ENCODE results near the gene MRPS14. TPM values are rescaled to one million over a fixed set of nuclear protein-coding genes. Genes with fewer than 3 reads are reported as not detected.

MRPS14 gene
- total RNA-seq, 2 donors from 2014 or later, result 30.3 to 30.9 TPM

DNA sequence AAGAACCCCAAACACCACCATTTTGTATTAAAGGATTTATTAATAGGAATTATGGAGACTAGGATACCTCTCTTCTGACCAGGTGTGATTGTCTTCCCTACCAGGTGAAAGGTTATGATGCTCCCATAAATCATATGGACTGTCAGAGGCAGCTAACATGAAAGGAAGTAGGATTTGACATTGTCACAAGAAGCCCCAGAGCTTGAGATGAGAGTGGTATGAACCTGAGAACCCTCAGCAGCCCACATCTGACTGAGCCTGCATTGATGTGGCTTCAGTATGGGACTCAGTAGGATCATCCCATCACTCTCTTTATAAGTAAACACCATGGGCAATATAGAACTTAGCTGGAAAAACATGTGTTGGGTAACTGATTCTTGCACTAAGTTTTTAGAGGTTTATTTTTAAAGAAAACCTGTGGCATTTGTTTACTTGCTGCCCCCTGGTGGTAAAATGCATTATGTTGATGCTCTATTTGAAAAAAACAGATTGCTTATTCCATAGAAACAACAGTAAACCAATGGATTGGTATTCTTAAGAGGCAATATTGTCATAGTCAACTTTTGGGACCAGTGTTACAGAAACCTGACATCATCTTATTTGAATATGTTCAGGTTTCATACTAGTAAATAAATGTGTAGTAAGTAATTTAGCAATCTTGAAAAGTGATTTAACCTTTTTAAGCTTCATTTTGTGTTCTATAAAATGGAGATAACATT lies 40.1 kb downstream of the MRPS14 start:
- peaks cover 16% of the 10 kb centered on the region for H3K36me3 Mint-ChIP-seq (ENCODE audit: low read depth)
- TF ChIP-seq, protein P1, sequence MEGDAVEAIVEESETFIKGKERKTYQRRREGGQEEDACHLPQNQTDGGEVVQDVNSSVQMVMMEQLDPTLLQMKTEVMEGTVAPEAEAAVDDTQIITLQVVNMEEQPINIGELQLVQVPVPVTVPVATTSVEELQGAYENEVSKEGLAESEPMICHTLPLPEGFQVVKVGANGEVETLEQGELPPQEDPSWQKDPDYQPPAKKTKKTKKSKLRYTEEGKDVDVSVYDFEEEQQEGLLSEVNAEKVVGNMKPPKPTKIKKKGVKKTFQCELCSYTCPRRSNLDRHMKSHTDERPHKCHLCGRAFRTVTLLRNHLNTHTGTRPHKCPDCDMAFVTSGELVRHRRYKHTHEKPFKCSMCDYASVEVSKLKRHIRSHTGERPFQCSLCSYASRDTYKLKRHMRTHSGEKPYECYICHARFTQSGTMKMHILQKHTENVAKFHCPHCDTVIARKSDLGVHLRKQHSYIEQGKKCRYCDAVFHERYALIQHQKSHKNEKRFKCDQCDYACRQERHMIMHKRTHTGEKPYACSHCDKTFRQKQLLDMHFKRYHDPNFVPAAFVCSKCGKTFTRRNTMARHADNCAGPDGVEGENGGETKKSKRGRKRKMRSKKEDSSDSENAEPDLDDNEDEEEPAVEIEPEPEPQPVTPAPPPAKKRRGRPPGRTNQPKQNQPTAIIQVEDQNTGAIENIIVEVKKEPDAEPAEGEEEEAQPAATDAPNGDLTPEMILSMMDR (conservative IDR thresholded peaks at IDR 0.05), result peak; percentile 90
- no peaks in the 10 kb centered on the region for H3K27me3 ChIP-seq (ENCODE audit: control insufficient read depth, insufficient read depth, low read length, poor library complexity, severe bottlenecking)
- H3K4me3 Mint-ChIP-seq, result no peak overlapping the region
- no peak for DNase-seq
- H3K4me1 ChIP-seq (ENCODE audit: control insufficient read depth, insufficient read depth, low read length), result peaks cover 3% of the 10 kb centered on the region
- H3K27ac Mint-ChIP-seq, result no peak overlapping the region
- H3K9me3 ChIP-seq (ENCODE audit: control insufficient read depth, low read length), result no peaks in the 10 kb centered on the region
- H3K36me3 ChIP-seq (ENCODE audit: control insufficient read depth, insufficient read depth, low read length), result peaks cover 15% of the 10 kb centered on the region
- no peak overlapping the region for H3K4me3 ChIP-seq (ENCODE audit: low read length)
- H3K27me3 Mint-ChIP-seq (ENCODE audit: insufficient read depth), result no peaks in the 10 kb centered on the region
- peaks cover 28% of the 10 kb centered on the region for H3K4me1 Mint-ChIP-seq
- H3K9me3 Mint-ChIP-seq, result no peaks in the 10 kb centered on the region
- H3K9ac ChIP-seq (ENCODE audit: extremely low read depth, low read length, poor library complexity, severe bottlenecking), result no peak overlapping the region
- H3K27ac ChIP-seq (ENCODE audit: low read depth, low read length), result no peak overlapping the region

DNA sequence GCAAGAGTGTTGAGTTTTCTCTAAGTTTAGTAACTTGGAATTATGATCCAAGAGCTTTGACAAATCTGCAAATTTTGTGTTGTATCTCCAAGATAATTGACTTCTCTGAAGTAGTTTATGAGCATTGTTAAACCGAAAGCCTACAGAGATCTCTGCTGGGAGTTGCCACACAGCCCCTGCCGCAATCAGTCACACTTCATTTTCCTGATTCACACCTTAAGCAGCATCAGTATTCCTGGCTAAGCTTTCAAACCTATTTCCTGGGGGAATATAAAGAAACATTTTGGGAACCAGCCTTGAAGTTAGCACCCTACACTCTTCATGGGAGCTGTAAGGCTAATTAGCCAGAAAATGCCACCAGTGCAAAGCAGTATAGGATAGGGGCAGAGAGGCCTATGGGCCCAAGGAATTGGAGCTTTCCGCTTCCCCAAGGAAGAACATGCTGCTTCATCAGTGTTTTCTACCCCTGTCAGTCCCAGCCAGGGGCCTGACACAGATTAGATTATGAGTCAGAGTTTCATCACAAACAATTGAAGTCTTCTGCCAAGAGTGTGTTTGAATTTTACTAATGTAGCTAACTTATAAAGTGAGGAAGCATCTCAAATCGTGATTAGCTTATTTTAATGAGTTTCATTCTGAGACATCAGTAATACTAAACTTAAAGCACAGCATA lies 46.7 kb downstream of the MRPS14 start:
- peaks cover 19% of the 10 kb centered on the region for H3K4me1 ChIP-seq (ENCODE audit: control insufficient read depth, insufficient read depth, low read length)
- no peak overlapping the region for H3K9ac ChIP-seq (ENCODE audit: extremely low read depth, low read length, poor library complexity, severe bottlenecking)
- no peaks in the 10 kb centered on the region for H3K27me3 ChIP-seq (ENCODE audit: control insufficient read depth, insufficient read depth, low read length, poor library complexity, severe bottlenecking)
- no peaks in the 10 kb centered on the region for H3K9me3 ChIP-seq (ENCODE audit: control insufficient read depth, low read length)
- no peak overlapping the region for H3K27ac ChIP-seq (ENCODE audit: low read depth, low read length)
- TF ChIP-seq, protein P1 (conservative IDR thresholded peaks at IDR 0.05), result no peak
- peaks cover 9% of the 10 kb centered on the region for H3K36me3 ChIP-seq (ENCODE audit: control insufficient read depth, insufficient read depth, low read length)
- no peak overlapping the region for H3K4me3 Mint-ChIP-seq
- DNase-seq, result peak; percentile 58
- 43 to 55% methylated on average over 1 to 4 of the region's 4 CpGs for WGBS, 2 experiments (ENCODE audit: insufficient coverage in 1 of 2, insufficient read length in 1 of 2)
- peaks cover 7% of the 10 kb centered on the region for H3K36me3 Mint-ChIP-seq (ENCODE audit: low read depth)
- H3K27me3 Mint-ChIP-seq (ENCODE audit: insufficient read depth), result no peaks in the 10 kb centered on the region
- peak overlapping the region; percentile 71 for H3K27ac Mint-ChIP-seq
- H3K9me3 Mint-ChIP-seq, result no peaks in the 10 kb centered on the region
- H3K4me3 ChIP-seq (ENCODE audit: low read length), result peak overlapping the region; percentile 1
- peaks cover 47% of the 10 kb centered on the region for H3K4me1 Mint-ChIP-seq

DNA sequence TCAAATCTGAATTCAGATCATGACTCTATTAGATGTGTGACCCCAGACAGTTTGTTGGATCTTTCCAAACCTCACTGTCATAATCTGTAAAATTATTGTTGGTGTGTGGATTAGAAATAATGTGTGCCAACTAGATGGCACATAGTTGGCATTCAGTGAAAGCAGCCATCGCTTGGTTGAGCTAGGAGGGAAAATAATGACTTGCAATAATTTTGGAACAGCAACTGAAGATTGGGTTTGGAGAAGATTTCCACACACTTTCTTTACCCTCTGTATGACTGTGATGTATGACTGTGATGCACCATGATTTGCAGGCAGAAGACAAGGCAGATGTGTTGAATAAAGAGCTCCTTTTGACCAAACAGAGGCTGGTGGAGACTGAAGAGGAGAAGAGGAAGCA lies 47.5 kb downstream of the MRPS14 start:
- peaks cover 6% of the 10 kb centered on the region for H3K36me3 Mint-ChIP-seq (ENCODE audit: low read depth)
- Histone ChIP-seq H3K27me3 (ENCODE audit: control insufficient read depth, insufficient read depth, low read length, poor library complexity, severe bottlenecking) (no peaks in the 10 kb centered on the region), H3K9ac (ENCODE audit: extremely low read depth, low read length, poor library complexity, severe bottlenecking) (no peak overlapping the region), H3K36me3 (ENCODE audit: control insufficient read depth, insufficient read depth, low read length) (peaks cover 9% of the 10 kb centered on the region), H3K4me3 (ENCODE audit: low read length) (no peak overlapping the region), H3K4me1 (ENCODE audit: control insufficient read depth, insufficient read depth, low read length) (peaks cover 19% of the 10 kb centered on the region), H3K27ac (ENCODE audit: low read depth, low read length) (no peak overlapping the region), H3K9me3 (ENCODE audit: control insufficient read depth, low read length) (no peaks in the 10 kb centered on the region)
- H3K27me3 Mint-ChIP-seq (ENCODE audit: insufficient read depth), result no peaks in the 10 kb centered on the region
- no peaks in the 10 kb centered on the region for H3K9me3 Mint-ChIP-seq
- 90 to 100% methylated on average over 1 of the region's 1 CpG for WGBS, 2 experiments (ENCODE audit: insufficient coverage in 1 of 2, insufficient read length in 1 of 2)
- H3K4me1 Mint-ChIP-seq, result peaks cover 45% of the 10 kb centered on the region
- no peak overlapping the region for H3K4me3 Mint-ChIP-seq
- DNase-seq, result no peak
- TF ChIP-seq, protein P1 (conservative IDR thresholded peaks at IDR 0.05), result no peak
- peak overlapping the region; percentile 9 for H3K27ac Mint-ChIP-seq
